GM10847 (cell line): ENCODE data around the gene RND3.

Source experiments
- POLR2A ChIP-seq: IDR thresholded peaks from 2 replicates; pipeline ENCODE4 v1.6.1; 2011; ENCODE audit not compliant: insufficient read length; ENCODE audit errors: extremely low read depth

RND3 gene

DNA sequence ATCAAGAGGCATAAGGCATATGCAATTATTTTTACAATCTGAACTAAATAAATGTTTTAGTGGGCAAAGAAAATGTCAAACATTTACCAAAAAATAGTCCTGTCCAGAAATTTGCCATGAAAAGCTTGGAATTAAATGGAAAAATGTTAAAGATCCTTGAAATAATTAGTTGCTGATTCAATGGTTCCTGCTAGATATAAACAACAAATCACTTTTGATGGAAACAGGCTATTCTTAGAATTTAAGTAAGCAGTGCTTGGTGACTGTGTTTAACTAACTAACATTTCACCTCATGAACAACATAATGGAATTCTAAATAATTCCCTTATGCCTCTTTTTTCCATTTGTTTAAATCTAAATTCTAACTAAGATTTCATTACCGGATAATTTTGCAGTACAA, 3.9 kb downstream of the RND3 start:
- no peak for TF ChIP-seq POLR2A

- TF ChIP-seq POLR2A, result no peak
Observed at GRCh38 chr2:150482667-150483400, 4.6 kb downstream of the RND3 start.

DNA sequence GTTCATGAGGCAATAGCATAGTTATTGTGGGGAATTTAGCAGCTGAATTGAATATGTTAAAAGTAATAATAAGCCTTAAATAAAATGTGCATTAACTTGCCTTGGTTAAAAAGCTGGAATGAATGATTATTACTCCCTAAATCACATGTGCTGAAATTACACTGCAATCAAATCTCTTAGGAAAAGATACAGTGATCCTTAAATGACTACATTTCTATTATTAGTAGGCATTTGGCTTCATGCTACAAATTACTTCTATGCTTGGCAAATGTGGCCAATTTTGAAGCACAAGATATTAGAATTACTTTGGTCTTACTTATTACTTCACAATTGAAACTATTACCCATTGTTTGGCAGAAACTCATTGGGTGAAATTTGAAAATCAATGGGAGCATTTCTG, 5.4 kb downstream of the RND3 start:
- TF ChIP-seq POLR2A, result no peak

DNA sequence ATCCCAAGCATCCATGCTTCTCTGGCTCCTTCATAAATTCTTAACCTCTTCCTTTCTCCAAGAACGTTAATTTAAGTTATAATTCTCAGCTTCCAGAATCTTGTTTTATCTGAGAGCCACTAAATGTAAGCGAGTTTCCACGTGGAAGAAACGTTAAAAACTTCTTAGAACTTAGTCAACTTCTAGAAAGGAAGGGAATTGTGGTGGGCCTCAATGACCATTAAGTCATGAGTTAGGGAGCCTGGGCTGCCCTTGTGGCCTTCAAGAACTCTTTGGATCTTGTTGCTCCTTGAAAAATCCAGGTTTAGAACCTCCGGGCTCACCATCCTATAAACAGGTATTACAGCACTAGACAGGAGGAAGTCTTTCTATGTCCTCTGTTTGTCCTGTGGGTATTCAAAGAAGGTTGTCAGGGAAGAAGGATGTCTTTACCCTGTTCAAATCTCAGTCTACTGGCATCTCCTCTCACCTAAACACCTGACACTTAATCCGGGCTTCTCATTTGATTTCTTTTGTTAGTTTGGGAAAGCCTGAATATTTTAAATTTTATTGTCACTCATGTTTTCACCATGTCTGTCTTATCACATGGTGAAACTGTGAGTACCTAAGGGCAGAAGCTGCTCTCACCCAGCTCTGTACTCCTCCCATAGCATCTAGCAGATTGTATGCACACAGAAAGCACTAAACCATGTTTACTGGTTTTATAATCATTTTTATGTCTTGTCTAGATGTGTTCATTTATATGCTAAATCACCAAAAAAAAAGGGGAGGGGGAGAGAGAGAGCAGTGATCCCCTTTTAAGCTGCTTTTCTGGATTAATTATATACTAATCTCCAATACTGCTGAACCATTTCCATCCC, 6.3 kb downstream of the RND3 start:
- TF ChIP-seq POLR2A, result no peak

DNA sequence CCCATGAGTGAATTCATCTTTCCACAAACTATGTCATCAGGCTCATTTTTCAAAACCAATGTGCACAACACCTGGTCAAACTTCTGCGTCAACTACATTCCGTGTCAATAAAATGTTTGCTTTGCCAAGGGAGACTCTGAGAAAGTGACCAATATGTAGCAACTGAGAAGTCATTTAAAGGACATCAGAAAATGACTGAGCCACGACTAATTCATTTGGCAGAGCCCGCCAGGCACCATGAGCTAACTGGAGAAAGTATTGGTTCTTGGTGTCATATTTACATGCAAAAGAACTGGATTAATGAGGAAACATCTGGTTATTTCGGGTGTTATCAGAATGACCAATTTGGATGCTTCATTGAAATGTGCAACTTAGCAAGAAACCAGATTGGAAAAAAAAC, 7.2 kb downstream of the RND3 start:
- no peak for TF ChIP-seq POLR2A

- no peak for TF ChIP-seq POLR2A
Observed at GRCh38 chr2:150479075-150479915, 8.2 kb downstream of the RND3 start.

- TF ChIP-seq POLR2A, result no peak
Observed at GRCh38 chr2:150478200-150478974, 9.1 kb downstream of the RND3 start.

DNA sequence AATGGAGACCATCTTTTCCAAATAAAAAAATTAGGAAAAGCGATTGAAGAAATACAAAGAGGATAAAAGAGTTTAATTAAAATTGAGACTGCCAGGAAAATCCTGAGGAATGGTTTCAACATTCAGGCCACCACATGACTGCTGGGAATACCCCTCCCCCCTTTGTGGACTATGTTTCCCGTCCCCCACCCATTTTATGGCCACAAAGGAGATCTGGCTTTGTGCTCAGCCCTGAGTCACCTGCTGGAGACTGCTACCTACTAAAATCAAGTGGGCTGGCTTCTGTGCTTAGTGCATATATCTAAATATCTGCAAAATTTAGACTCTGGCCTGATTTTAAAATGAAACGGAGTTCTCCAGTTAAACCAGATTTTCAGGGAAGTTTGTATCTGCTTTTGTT, 10.1 kb downstream of the RND3 start:
- no peak for TF ChIP-seq POLR2A

GRCh38 chr2:150476809-150477302, 10.6 kb downstream of the RND3 start:
- no peak for TF ChIP-seq POLR2A

DNA sequence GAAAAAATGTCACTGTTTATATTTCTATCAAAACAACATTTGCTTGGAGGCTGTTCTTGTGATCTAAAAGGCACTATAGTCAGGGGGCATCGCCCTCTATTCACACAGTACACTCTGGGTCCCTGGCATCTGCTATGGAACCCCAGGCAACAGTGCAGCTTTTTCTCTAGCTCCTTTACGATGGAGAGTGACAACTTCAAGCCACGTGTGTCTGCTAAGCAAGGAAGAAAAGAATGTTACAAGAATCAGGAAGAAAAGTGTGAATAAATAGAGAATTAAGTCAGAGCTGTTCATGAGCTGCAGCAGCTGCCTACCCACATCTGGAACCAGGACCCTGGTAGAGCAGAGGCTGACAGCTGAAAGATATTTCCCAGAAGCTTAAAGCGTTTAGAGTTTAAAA, 11.2 kb downstream of the RND3 start:
- no peak for TF ChIP-seq POLR2A

DNA sequence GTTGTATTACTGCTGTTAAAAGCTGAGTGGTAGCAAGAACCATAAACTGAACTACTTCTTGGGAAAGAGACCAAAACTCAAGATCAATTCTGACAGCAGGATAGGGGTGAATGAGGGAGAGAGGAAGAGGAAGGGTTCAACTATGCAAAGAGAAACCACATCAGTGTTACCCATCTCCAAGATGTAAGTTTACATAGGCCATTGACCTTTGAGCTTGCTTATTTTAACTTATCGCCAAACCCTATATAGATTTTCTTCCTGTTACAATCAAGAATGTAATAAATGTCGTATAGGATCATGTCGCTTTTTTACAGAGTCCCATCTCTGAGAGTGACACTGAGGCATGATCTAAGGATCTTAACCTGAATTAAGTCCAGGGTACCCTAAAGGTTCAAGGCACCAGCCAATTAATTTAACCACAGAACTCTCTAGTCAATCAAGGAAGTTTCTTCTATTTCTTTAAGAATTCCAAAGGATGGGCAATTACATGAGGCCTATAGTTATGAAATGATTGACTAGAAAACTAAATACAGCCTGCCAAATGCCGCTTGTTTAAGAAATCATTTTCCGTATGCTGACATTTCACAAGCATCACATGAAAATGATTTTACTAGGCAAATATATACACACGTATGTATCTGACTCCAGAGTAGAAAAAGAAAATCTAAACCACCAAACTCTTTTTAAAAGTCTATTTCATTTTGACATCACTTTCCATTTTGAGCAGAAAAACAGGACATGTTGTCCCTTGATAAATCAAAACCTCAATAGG, 11.8 kb downstream of the RND3 start:
- no peak for TF ChIP-seq POLR2A

GRCh38 chr2:150474326-150475074, 13.0 kb downstream of the RND3 start:
- TF ChIP-seq POLR2A, result no peak

GRCh38 chr2:150473767-150474166, 13.7 kb downstream of the RND3 start:
- no peak for TF ChIP-seq POLR2A
